Upper lobe of left lung (tissue), 6 donors: ENCODE data around the gene SYNJ2. TPM values are rescaled to one million over a fixed set of nuclear protein-coding genes. Genes with fewer than 3 reads are reported as not detected.
"Not testable (repeated sequence)": the region's sequence is repeated elsewhere in the genome, so short reads cannot be mapped to it uniquely, and the experiment has no call there.

Experiments
- ATAC-seq, 2 donors: fragments of 200-7000 bp; cut with Tn5 transposase; one replicate each; pipeline ENCODE4 v1.9.1; 2022; ENCODE audit warnings: mild to moderate bottlenecking in 2 of 2, moderate library complexity in 2 of 2; ENCODE audit not compliant: low FRiP score in 2 of 2
- DNase-seq, 2 donors: peaks; one replicate each; pipeline ENCODE4 v3.0.0-alpha.2; 2019 to 2020
- H3K27ac ChIP-seq, 4 donors: fragments of 200-600 bp; sonication (generic); one replicate each; pipeline ENCODE4 v1.5.1; 2016 to 2019
- H3K27me3 ChIP-seq, 4 donors: fragments of 200-600 bp; sonication (generic); one replicate each; pipeline ENCODE4 v1.5.1; 2017 to 2019
- H3K36me3 ChIP-seq, 4 donors: fragments of 200-600 bp; sonication (generic); one replicate each; pipeline ENCODE4 v1.5.1; 2016 to 2019
- H3K4me1 ChIP-seq, 4 donors: fragments of 200-600 bp; sonication (generic); one replicate each; pipeline ENCODE4 v1.5.1; 2018 to 2019
- H3K4me3 ChIP-seq, 4 donors: fragments of 200-600 bp; sonication (generic); one replicate each; pipeline ENCODE4 v1.5.1; 2017 to 2019; ENCODE audit warnings: mild to moderate bottlenecking in 2 of 4, moderate library complexity in 1 of 4
- H3K9me3 ChIP-seq, 4 donors: fragments of 200-600 bp; sonication (generic); one replicate each; pipeline ENCODE4 v1.5.1; 2018 to 2019
- EP300 ChIP-seq, 4 donors: sonication (generic); formaldehyde crosslinking; IDR thresholded peaks; one replicate each; pipeline ENCODE4 v1.5.1; 2017; ENCODE audit warnings: antibody characterized with exemption in 4 of 4, control low read depth in 2 of 4
- POLR2A ChIP-seq, 4 donors: fragments of 450-650 bp; IDR thresholded peaks; one replicate each; pipeline ENCODE4 v1.5.1; 2016 to 2017; ENCODE audit warnings: antibody characterized with exemption in 4 of 4, mild to moderate bottlenecking in 2 of 4
- POLR2AphosphoS5 ChIP-seq, 2 donors: sonication (generic); formaldehyde crosslinking; IDR thresholded peaks; one replicate each; pipeline ENCODE4 v1.5.1; 2017; ENCODE audit warnings: antibody characterized with exemption in 2 of 2
- WGBS, 2 donors: methylation state at CpG; one replicate each; pipeline ENCODE4 v1.1.5; 2017 to 2018; 5-methylcytosine and 5-hydroxymethylcytosine counted together
- total RNA-seq, 6 donors: library from RNA; depleted of rRNA in 4 of 6; stranded (reverse); fragments of >200 nt in 4 of 6; gene quantifications; one replicate each; pipeline versions ENCODE4 v1.1.0 to v1.2.1, GENCODE V29; 2016 to 2021
- TF ChIP-seq, protein P1 (sequence below), 6 experiments: fragments of 450-650 bp in 4 of 6; fragments of 200-600 bp in 2 of 6; sonication (generic) in 2 of 6; IDR thresholded peaks; one replicate each; pipeline ENCODE4 v1.5.1; 2016 to 2019; ENCODE audit warnings: antibody characterized with exemption in 6 of 6
- donor health status: DM: no; HTN: no; CAD: no; lungs with moderate emphysema.
- donor health status: DM: no; HTN: yes; CAD: no; lungs with severe emphysema.

The SYNJ2 gene
- total RNA-seq, 6 donors from 2014 or later: 3.0 to 7.7 (median 4.2) TPM

GRCh38 chr6:157964100-157964499 is 17.6 kb upstream of the SYNJ2 start:
- DNase-seq (no peak), ATAC-seq (no peak)
- no peaks in the 10 kb centered on the region for H3K36me3 ChIP-seq
- H3K4me3 ChIP-seq: no peak overlapping the region
- WGBS, 2 donors: 38 to 69% methylated on average over 3 of the region's 3 CpGs
- no peaks in the 10 kb centered on the region for H3K4me1 ChIP-seq
- H3K27me3 ChIP-seq: no peaks in the 10 kb centered on the region
- no peak for TF ChIP-seq POLR2AphosphoS5 (IDR thresholded peaks at IDR 0.05)
- TF ChIP-seq, protein P1, sequence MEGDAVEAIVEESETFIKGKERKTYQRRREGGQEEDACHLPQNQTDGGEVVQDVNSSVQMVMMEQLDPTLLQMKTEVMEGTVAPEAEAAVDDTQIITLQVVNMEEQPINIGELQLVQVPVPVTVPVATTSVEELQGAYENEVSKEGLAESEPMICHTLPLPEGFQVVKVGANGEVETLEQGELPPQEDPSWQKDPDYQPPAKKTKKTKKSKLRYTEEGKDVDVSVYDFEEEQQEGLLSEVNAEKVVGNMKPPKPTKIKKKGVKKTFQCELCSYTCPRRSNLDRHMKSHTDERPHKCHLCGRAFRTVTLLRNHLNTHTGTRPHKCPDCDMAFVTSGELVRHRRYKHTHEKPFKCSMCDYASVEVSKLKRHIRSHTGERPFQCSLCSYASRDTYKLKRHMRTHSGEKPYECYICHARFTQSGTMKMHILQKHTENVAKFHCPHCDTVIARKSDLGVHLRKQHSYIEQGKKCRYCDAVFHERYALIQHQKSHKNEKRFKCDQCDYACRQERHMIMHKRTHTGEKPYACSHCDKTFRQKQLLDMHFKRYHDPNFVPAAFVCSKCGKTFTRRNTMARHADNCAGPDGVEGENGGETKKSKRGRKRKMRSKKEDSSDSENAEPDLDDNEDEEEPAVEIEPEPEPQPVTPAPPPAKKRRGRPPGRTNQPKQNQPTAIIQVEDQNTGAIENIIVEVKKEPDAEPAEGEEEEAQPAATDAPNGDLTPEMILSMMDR (IDR thresholded peaks at IDR 0.05): no peak
- TF ChIP-seq POLR2A (IDR thresholded peaks at IDR 0.05): no peak
- no peak for TF ChIP-seq EP300 (IDR thresholded peaks at IDR 0.05)
- no peak overlapping the region for H3K27ac ChIP-seq
- H3K9me3 ChIP-seq: peaks cover 0 to 11% (median 7%) of the 10 kb centered on the region in 4 donors

GRCh38 chr6:157965387-157965786 is 16.3 kb upstream of the SYNJ2 start:
- Histone ChIP-seq H3K36me3 (no peaks in the 10 kb centered on the region), H3K27ac (no peak overlapping the region), H3K27me3 (no peaks in the 10 kb centered on the region), H3K4me3 (no peak overlapping the region), H3K9me3 (no peaks in the 10 kb centered on the region), H3K4me1 (no peaks in the 10 kb centered on the region)
- DNase-seq (no peak), ATAC-seq (no peak)
- TF ChIP-seq, protein P1 (IDR thresholded peaks at IDR 0.05): no peak
- no peak for TF ChIP-seq POLR2A (IDR thresholded peaks at IDR 0.05)
- TF ChIP-seq POLR2AphosphoS5 (IDR thresholded peaks at IDR 0.05): no peak
- TF ChIP-seq EP300 (IDR thresholded peaks at IDR 0.05): no peak
- WGBS, 2 donors: 94 to 95% methylated on average over 3 of the region's 3 CpGs

DNA sequence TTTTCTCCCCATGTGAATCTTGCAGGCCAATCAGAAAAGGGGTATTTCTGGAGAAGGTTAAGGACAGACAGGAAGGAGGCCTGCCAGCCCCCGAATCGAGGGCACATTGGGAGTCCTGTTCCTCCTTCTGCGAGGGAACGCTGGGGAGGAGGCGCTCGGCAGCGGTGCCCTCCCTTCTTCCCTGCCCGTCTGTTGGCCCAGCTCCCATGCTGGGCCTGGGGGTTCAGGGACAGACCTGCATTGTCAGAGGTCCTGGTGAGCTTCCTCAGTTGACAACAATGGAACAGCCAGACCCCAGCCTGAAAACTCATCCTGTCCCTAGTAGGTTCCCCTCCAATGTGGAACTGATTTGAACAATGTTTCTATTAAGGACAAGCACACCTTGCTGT is 15.1 kb upstream of the SYNJ2 start:
- DNase-seq (no peak), ATAC-seq (no peak)
- WGBS, 2 donors: 80 to 82% methylated on average over 2 to 8 of the region's 8 CpGs

DNA sequence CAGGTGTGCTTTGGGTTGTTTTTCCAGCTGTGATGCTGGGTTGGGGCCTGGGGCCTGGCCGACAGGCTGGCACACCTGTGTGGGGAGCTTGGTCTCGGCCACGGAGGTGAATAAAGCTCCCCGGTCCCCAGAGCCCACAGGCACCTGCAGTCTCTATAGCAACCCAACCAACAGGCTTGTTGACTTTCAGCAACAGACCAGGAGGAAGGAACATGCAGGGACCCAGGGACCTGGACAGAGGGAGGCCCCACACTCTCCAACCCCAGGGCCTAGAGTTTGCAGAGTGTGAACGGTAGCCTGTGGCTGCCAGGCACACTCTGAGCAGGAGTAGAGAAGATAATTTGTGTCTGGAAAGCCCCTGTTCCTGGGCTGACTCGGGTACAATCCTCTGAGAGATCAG is 14.6 kb upstream of the SYNJ2 start:
- DNase-seq: no peak
- TF ChIP-seq, protein P1 (IDR thresholded peaks at IDR 0.05): no peak
- TF ChIP-seq EP300 (IDR thresholded peaks at IDR 0.05): no peak
- no peak for TF ChIP-seq POLR2A (IDR thresholded peaks at IDR 0.05)
- no peak for TF ChIP-seq POLR2AphosphoS5 (IDR thresholded peaks at IDR 0.05)
- H3K36me3 ChIP-seq: no peaks in the 10 kb centered on the region
- WGBS, 2 donors: 57 to 79% methylated on average over 2 to 6 of the region's 6 CpGs
- no peak overlapping the region for H3K27ac ChIP-seq
- ATAC-seq: no peak
- H3K27me3 ChIP-seq: no peaks in the 10 kb centered on the region
- H3K9me3 ChIP-seq: no peaks in the 10 kb centered on the region
- H3K4me1 ChIP-seq: no peaks in the 10 kb centered on the region
- no peak overlapping the region for H3K4me3 ChIP-seq

More for the DNA sequence above, 15.1 kb upstream of the SYNJ2 start:
- TF ChIP-seq, protein P1 (IDR thresholded peaks at IDR 0.05): no peak
- TF ChIP-seq POLR2AphosphoS5 (IDR thresholded peaks at IDR 0.05) (no peak), EP300 (IDR thresholded peaks at IDR 0.05) (no peak), POLR2A (IDR thresholded peaks at IDR 0.05) (no peak)
- Histone ChIP-seq H3K36me3 (no peaks in the 10 kb centered on the region), H3K27me3 (no peaks in the 10 kb centered on the region), H3K4me1 (no peaks in the 10 kb centered on the region), H3K27ac (no peak overlapping the region), H3K9me3 (no peaks in the 10 kb centered on the region), H3K4me3 (no peak overlapping the region)

DNA sequence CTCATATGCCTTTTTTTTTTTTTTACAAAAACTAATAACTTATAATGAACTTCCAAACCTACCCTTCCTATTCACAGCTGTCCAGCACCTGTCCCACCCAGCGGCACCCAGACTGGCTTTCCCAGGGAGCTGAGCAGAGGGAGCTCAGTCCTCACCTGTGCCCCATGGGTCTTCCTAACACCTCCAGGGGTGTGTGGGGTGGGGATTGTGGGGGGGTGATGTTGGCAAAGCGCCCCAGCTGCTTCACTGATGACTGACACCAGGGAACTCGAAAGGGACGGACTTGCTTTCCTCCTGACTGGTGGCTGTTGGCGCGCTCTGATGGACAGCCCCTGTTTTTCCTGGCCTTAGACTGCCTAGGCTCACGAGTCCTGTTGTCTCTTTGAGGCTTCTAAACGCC is 14.2 kb upstream of the SYNJ2 start:
- TF ChIP-seq POLR2A (IDR thresholded peaks at IDR 0.05) (no peak), EP300 (IDR thresholded peaks at IDR 0.05) (no peak), POLR2AphosphoS5 (IDR thresholded peaks at IDR 0.05) (no peak)
- TF ChIP-seq, protein P1 (IDR thresholded peaks at IDR 0.05): no peak
- ATAC-seq: no peak

DNA sequence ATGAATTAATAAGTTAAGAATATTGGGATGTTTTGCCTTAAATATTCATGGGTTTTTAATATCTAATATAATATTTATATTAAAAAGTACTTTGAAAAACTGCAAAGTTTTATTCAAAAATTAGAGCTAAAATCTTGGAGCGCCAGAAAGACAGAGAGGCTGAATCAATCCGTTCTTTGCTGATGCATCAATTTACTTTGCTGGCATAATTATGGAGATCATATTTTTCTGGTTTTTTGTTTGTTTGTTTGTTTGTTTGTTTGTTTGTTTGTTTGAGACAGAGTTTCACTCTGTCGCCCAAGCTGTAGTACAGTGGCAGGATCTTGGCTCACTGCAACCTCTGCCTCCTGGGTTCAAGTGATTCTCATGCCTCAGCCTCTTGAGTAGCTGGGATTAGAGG is 9.5 kb upstream of the SYNJ2 start:
- not testable (repeated sequence) for H3K4me3 ChIP-seq, H3K36me3 ChIP-seq
- 87 to 95% methylated on average over 3 of the region's 3 CpGs for whole genome bisulfite sequencing, 2 donors

More for the DNA sequence above, 14.2 kb upstream of the SYNJ2 start:
- Histone ChIP-seq H3K36me3 (no peaks in the 10 kb centered on the region), H3K27ac (no peak overlapping the region), H3K27me3 (no peaks in the 10 kb centered on the region), H3K4me3 (no peak overlapping the region), H3K4me1 (no peaks in the 10 kb centered on the region), H3K9me3 (no peaks in the 10 kb centered on the region)
- WGBS, 2 donors: 80 to 85% methylated on average over 8 of the region's 8 CpGs
- DNase-seq: no peak

More for the DNA sequence above, 9.5 kb upstream of the SYNJ2 start:
- not testable (repeated sequence) for H3K9me3 ChIP-seq, H3K27ac ChIP-seq, H3K27me3 ChIP-seq, DNase-seq, H3K4me1 ChIP-seq, ATAC-seq
